HG03135 (cell line): ENCODE results near the gene COL11A1.
"Not testable (repeated sequence)": the region's sequence is repeated elsewhere in the genome, so short reads cannot be mapped to it uniquely, and the experiment has no call there.

Source experiments
- ATAC-seq: cut with Tn5 transposase; IDR thresholded peaks from one replicate; pipeline ENCODE4 v1.9.1; 2021; ENCODE audit warnings: mild to moderate bottlenecking, moderate library complexity; ENCODE audit not compliant: unreplicated experiment

The COL11A1 gene

GRCh38 chr1:102840741-102841140 is 267.6 kb downstream of the COL11A1 start:
- ATAC-seq = no peak

DNA sequence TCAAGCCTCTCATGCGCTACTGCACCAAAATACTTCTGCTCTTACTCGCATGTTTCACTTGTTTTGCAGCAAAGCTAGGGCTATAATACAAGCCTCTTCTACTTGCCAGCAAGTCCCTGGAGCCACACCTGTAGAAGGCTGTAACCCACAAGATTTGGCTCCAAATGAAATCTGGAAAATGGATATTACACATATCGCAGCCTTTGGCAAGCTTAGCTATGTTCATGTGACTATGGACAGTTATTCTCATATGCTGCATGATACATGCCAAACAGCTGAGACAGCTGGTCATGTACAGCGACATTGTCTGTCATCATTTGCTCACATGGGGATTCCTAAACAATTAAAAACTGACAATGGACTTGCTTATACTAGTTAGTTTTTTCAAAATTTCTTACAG is 270.3 kb downstream of the COL11A1 start:
- ATAC-seq = no peak

DNA sequence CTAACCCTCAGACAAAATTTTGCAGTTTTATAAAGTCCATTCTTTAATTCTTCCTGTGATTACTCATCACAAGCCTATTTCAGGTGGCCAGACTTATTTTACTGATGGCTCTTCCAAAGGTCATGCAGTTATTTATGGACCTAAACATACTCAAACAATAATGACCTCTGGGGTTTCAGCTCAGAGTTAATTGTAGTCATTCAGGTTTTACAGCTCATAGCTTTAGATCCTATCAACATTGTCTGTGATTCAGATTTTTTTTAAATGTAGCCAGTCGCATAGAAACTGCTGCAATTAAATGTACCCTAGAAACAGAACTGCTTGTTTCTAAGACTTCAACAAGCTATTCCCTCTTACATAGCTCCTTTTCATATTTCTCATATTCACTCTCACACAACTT is 270.8 kb downstream of the COL11A1 start:
- no peak for ATAC-seq

GRCh38 chr1:102836991-102837390 is 271.3 kb downstream of the COL11A1 start:
- ATAC-seq = no peak

DNA sequence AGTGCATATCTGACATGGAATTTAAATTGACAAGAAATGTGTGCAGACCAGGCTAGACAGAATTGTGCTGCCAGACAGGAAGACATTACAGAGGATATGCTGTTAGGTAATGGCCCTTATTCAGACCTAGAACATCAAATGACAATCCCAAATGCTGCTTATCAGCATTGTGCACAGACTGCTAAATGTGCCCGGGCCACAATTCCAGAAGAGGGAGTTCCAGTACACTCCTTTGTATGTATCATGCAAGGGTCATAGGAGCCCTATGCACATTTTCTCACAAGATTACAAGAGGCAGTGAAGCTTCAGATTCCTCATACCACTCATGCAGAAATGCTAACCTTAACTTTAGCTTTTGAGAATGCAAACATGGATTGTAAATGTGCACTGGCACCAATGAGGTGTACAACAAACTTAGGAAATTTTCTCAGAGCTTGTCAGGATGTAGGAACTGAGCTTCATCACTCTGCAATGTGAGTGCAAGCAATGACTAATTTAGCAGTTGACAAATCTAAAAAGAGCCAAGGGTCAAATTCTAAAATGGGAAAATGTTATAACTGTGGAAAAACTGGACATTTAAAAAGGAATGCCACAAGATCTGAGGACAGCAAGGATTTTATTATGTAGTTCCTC is 273.5 kb downstream of the COL11A1 start:
- no peak for ATAC-seq

GRCh38 chr1:102833151-102833550 is 275.2 kb downstream of the COL11A1 start:
- no peak for ATAC-seq

GRCh38 chr1:102826706-102827105 is 281.6 kb downstream of the COL11A1 start:
- not testable (repeated sequence) for ATAC-seq
